Measurements from ENCODE around the gene CLEC1B.
"Not testable (repeated sequence)": the region's sequence is repeated elsewhere in the genome, so short reads cannot be mapped to it uniquely, and the experiment has no call there.

Gene CLEC1B

GRCh38 chr12:9999016-9999415, at the start of gene CLEC1B:
Gene CLEC1B, minus strand, starts transcription at chr12:9999121. Its CDS starts 21 bp downstream, at chr12:9999100.
- no peak for DNase-seq (ENCODE audit: low spot score)

- no peak for DNase-seq (ENCODE audit: low spot score)
Observed at GRCh38 chr12:10048526-10048925, 49.6 kb upstream of the CLEC1B start.

GRCh38 chr12:10042167-10042566, 43.2 kb upstream of the CLEC1B start:
- no peak for DNase-seq (ENCODE audit: low spot score)

GRCh38 chr12:10033783-10034545, 35.0 kb upstream of the CLEC1B start:
- DNase-seq (ENCODE audit: low spot score) = no peak

- no peak for DNase-seq (ENCODE audit: low spot score)
Observed at GRCh38 chr12:10031771-10032175, 32.9 kb upstream of the CLEC1B start.

GRCh38 chr12:10031321-10031720, 32.4 kb upstream of the CLEC1B start:
- no peak for DNase-seq (ENCODE audit: low spot score)

GRCh38 chr12:10030446-10030845, 31.5 kb upstream of the CLEC1B start, which contains the start of gene CLEC9A:
Gene CLEC9A, plus strand, starts transcription at chr12:10030682. Its CDS starts 22,006 bp downstream, at chr12:10052688.
- DNase-seq (ENCODE audit: low spot score) = no peak

- no peak for DNase-seq (ENCODE audit: low spot score)
Observed at GRCh38 chr12:10027721-10028120, 28.8 kb upstream of the CLEC1B start.

- no peak for DNase-seq (ENCODE audit: low spot score)
Observed at GRCh38 chr12:10027311-10027710, 28.4 kb upstream of the CLEC1B start.

- not testable (repeated sequence) for DNase-seq (ENCODE audit: low spot score)
Observed at GRCh38 chr12:10026666-10027065, 27.7 kb upstream of the CLEC1B start.

GRCh38 chr12:10025236-10025635, 26.3 kb upstream of the CLEC1B start:
- no peak for DNase-seq (ENCODE audit: low spot score)

- DNase-seq (ENCODE audit: low spot score) = no peak
Observed at GRCh38 chr12:10021342-10021741, 22.4 kb upstream of the CLEC1B start.

- no peak for DNase-seq (ENCODE audit: low spot score)
Observed at GRCh38 chr12:10018386-10018785, 19.5 kb upstream of the CLEC1B start.

- DNase-seq (ENCODE audit: low spot score) = no peak
Observed at GRCh38 chr12:10016881-10017280, 18.0 kb upstream of the CLEC1B start.

- no peak for DNase-seq (ENCODE audit: low spot score)
Observed at GRCh38 chr12:10015450-10015849, 16.5 kb upstream of the CLEC1B start.

GRCh38 chr12:10012630-10013330, 13.9 kb upstream of the CLEC1B start:
- DNase-seq (ENCODE audit: low spot score) = no peak

- DNase-seq (ENCODE audit: low spot score) = no peak
Observed at GRCh38 chr12:10001171-10001776, 2.4 kb upstream of the CLEC1B start.

- no peak for DNase-seq (ENCODE audit: low spot score)
Observed at GRCh38 chr12:9992296-9992695, 6.6 kb downstream of the CLEC1B start.

GRCh38 chr12:9991876-9992275, 7.0 kb downstream of the CLEC1B start:
- DNase-seq (ENCODE audit: low spot score) = no peak

GRCh38 chr12:9980126-9980525, 18.8 kb downstream of the CLEC1B start:
- DNase-seq (ENCODE audit: low spot score) = no peak

GRCh38 chr12:9977916-9978315, 21.0 kb downstream of the CLEC1B start:
- DNase-seq (ENCODE audit: low spot score) = no peak

GRCh38 chr12:9976626-9977025, 22.3 kb downstream of the CLEC1B start:
- DNase-seq (ENCODE audit: low spot score) = not testable (repeated sequence)

GRCh38 chr12:9975614-9976013, 23.3 kb downstream of the CLEC1B start:
- DNase-seq (ENCODE audit: low spot score) = no peak
